ENCODE measurements around the gene ITPR2.
"Not testable (repeated sequence)": the region's sequence is repeated elsewhere in the genome, so short reads cannot be mapped to it uniquely, and the experiment has no call there.

Gene ITPR2

GRCh38 chr12:26832822-26833742 is at the start of gene ITPR2:
TSS of gene ITPR2 (minus strand) at chr12:26833194. CDS start at chr12:26832781, 413 bp downstream.
- in situ Hi-C loops (cut with HindIII; ENCODE audit: low sequenced_read_pairs): no loop called here

DNA sequence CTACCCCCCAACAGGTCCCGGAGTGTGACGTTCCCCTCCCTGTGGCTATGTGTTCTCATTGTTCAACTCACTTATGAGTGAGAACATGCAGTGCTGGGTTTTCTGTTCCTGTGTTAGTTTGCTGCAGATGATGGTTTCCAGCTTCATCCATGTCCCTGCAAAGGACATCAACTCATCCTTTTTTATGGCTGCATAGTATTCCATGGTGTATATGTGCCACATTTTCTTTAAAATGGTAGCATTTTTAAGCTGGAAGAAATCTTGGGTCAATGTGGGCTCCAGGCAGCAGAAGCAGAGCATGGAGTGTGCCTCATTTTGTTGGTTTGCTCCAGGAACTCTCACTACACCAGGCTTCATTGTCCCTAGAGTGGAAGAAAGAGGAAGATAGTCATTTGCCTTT is 47.6 kb upstream of the ITPR2 start:
- in situ Hi-C loops (cut with HindIII; ENCODE audit: low sequenced_read_pairs): no loop called here

DNA sequence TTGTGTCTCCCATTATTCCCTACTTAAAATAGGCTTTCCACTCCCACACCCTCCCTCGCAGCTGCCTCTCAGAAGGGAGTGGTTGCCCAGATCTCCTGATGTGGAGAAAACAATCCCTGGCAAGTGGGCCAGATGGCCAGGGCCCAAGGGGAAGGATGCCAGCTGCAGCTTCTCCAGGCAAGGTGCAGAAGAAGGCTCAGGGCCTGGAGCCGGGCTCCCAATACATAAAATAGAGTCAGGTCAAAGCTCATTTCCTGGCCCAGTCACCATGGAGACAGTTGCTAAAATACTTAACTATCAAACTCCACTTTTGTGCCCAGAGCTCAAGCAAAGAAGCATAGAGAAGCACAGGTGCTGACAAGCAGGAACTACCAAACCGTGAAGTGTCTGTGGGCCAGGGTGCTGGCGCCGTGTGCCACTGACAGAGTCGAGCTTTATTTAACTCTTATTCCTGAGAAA is 45.7 kb upstream of the ITPR2 start:
- in situ Hi-C loops (cut with HindIII; ENCODE audit: low sequenced_read_pairs): no loop called here

DNA sequence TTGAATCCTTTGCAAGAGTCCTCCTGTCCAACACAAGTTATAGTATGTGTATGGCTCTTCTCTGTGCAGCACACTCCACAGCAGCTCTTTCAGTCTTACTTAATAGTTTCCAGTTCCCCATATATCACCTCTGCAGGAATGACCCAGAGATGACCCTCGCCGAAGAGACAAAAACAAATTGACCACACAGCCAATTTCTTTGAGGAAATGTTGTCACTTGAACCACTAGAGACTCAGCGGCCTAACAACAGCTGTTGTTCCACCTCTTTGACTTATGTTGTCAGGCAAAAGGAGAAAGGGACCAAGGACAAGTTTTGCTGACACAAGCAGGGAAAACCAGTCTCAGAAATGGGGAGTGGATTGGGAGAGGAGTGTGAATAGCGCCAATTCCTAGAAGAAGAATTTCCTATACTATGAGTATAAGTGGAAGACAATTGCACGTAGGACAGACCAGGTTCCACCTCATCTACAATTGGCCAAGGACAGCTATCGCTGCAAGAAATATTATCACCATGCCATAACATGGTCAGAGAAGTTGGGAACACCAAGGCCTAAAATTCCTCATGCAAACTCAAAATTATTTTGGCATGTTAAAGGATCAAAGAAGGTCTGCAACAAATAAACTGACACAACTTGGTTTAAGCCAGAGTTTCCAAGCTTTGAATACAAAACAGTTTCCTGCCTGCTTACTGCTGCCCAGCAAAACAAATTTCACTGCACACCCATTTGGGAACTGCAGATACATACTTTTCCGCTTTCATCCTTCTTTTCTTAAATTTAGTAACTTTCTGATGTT is 41.7 kb upstream of the ITPR2 start:
- in situ Hi-C loops (cut with HindIII; ENCODE audit: low sequenced_read_pairs): no loop called here

GRCh38 chr12:26872625-26873024 is 39.6 kb upstream of the ITPR2 start:
- in situ Hi-C loops (cut with HindIII; ENCODE audit: low sequenced_read_pairs): no loop called here

DNA sequence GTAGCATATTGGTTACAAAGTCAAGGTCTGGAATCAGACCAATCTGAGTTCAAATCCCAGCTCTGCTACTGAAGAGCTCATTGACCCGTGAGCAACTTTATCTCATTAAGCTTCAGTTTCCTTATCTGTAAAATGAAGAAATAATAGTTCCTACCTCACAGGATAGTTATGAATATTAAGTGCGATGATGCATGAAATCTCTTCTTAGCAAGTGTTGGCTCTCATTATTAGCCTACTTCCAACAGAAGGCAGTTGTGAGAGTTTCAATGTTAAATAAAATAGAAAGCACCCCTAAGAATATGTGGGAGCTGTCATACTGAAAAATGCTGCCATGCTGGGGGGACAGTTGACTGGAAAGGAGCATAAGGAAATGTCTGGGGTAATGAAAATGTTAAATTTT is 39.0 kb upstream of the ITPR2 start:
- in situ Hi-C loops (cut with HindIII; ENCODE audit: low sequenced_read_pairs): no loop called here

DNA sequence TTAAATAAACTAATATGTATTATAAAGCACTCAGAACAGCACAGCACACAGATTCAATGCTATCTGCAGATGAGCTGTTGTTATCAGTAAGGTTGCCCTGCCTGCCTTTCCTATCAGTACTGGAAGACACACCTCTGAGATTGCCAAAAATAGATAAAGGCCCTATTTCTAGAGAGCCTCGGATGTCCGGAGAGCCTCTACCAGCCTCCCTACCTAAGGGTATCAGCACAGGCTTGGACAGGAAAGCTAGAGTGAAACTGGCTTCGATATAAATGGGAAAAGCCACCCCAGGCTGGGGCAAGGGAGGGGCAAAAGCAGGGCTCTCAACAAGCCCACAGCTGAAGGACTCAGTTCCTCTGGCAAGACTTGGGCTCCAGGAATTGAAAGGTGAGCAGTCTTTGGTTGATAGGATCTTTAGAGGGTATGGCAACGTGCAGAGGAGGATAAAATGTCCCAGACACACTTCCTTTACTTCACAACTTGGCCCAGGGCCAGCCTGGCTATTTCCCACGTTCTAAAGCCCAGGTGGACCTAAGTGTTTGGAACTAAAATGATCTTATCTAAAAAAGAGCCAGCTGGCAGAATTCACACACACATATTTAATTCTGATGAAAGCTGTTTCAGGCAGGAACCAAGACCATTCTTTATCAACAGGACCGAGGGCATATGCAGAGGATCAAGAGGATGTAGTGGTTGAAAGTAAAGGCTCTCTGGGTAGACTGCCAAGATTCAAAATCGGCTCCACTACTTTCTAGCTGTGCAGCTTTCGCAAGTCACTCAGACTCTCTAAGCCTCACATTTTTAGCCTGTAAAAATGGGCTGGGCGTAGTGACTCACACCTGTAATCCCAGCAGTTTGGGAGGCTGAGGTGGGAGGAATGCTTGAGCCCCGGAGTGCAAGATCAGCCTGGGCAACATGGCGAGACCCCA is 37.8 kb upstream of the ITPR2 start:
- in situ Hi-C loops (cut with HindIII; ENCODE audit: low sequenced_read_pairs): no loop called here

GRCh38 chr12:26869908-26870459 is 37.0 kb upstream of the ITPR2 start:
- in situ Hi-C loops (cut with HindIII; ENCODE audit: low sequenced_read_pairs): no loop called here

- in situ Hi-C loops (cut with HindIII; ENCODE audit: low sequenced_read_pairs): no loop called here
Observed at GRCh38 chr12:26869104-26869494, 36.1 kb upstream of the ITPR2 start.

DNA sequence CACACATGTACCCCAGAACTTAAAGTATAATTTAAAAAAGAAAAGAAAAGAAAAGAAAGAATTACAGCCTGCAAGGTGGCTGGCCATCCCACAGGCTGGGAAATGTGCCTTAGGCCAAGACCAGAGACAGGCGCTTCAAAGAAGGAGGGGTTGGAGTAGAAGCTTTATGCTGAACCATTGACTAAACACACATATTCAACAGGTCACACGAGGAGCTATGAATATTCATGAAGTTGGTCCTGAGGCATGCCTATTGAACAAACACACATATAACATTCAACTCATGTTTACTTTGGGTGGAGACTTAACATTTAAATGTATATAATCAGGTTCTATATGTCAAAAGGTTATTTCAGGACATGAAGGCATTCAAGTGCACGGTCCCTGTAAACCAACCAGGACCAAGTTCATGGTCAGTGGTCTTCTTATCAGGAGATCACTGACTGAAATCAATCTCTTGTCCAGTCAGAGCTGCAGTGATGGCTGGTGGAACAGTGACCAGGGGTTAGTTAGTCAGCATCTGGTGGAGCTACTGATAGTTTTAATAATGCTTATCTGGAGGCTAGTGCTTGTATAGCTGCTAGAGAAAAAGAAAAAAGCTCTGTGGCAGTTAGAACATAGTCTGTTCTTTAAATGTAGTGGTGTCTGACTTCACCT is 35.6 kb upstream of the ITPR2 start:
- in situ Hi-C loops (cut with HindIII; ENCODE audit: low sequenced_read_pairs): no loop called here

DNA sequence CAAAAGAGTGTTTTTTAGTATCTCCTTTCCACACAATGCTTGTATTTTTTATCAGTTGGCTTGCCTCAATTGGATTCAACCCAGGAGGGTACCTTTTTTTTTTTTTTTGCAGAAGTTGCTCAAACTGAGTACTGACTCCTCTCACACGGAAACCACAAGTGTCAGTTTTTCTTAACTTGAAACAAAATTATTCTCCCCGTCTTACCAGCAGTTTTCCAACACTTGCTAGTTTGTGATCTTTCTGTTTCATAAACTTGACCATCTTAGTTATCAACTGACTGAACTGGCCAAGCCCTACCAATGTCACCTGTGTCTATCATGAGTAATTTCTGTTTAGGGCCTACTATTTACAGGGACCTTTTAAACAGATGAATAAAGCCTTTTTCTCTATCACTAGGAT is 34.1 kb upstream of the ITPR2 start:
- in situ Hi-C loops (cut with HindIII; ENCODE audit: low sequenced_read_pairs): no loop called here

- in situ Hi-C loops (cut with HindIII; ENCODE audit: low sequenced_read_pairs): no loop called here
Observed at GRCh38 chr12:26863515-26863914, 30.5 kb upstream of the ITPR2 start.

GRCh38 chr12:26862787-26863186 is 29.8 kb upstream of the ITPR2 start:
- in situ Hi-C loops (cut with HindIII; ENCODE audit: low sequenced_read_pairs): not testable (repeated sequence)

DNA sequence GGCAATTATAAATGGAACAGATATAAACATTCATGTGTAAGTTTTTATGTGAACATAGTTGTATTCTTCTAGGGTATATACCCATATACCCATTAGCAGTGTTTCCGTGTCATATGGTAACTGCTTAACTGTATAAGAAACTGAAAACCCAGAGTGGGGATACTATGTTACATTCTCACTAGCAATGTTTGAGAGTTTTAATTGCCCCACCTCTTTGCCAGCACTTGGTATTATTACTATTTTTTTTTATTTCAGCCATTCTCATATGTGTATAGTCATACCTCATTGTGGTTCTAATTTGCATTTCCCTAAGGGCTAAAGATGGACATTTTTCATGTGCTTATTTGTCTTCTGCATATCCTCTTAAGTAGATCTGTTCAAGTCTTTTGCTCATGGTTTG is 28.7 kb upstream of the ITPR2 start:
- in situ Hi-C loops (cut with HindIII; ENCODE audit: low sequenced_read_pairs): no loop called here

- in situ Hi-C loops (cut with HindIII; ENCODE audit: low sequenced_read_pairs): no loop called here
Observed at GRCh38 chr12:26857465-26858176, 24.6 kb upstream of the ITPR2 start.

DNA sequence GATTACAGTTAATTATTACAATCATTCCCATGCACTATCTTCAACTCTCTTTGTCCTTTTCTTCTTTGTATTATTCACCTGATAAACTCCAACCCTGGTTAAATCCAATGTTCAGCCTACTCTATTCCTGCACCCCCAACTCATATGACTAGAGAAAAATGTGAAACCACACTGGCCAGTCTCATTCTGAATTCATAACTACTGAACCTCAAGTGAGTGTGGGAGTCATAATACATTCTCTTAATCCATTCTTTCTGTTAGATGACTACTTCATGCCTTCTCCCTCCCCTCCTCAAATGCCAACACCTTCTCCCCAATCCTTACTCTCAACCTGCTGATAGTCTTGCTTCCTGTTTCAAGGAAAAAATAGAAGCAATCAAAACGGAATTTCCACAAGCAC is 22.3 kb upstream of the ITPR2 start:
- in situ Hi-C loops (cut with HindIII; ENCODE audit: low sequenced_read_pairs): no loop called here

DNA sequence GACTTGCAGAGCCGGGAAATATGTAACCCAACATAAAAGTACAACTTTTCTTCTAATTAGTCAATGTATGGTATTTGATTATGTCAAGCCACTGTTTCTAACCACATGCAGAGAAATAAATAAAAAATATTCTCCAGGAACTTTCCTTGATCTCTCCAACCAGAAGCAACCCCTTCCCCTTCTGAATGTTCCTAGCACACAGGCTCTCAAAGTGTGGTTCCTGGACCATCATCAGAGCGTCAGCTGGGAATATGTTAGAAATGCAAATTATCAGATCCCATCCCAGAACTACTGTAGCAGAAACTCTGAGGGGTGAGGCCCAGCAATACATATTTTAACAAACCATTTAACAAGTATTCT is 21.0 kb upstream of the ITPR2 start:
- in situ Hi-C loops (cut with HindIII; ENCODE audit: low sequenced_read_pairs): no loop called here

- in situ Hi-C loops (cut with HindIII; ENCODE audit: low sequenced_read_pairs): no loop called here
Observed at GRCh38 chr12:26853303-26854030, 20.5 kb upstream of the ITPR2 start.
